Gastroesophageal sphincter (tissue), 4 donors: ENCODE data around the gene ETV3L. TPM values are rescaled to one million over a fixed set of nuclear protein-coding genes. Genes with fewer than 3 reads are reported as not detected.

Experiments used
- ATAC-seq: fragments of 150-250 bp; one replicate; pipeline ENCODE4 v1.9.1; 2016; ENCODE audit warnings: mild to moderate bottlenecking, moderate library complexity
- H3K27ac ChIP-seq, 4 donors: fragments of 200-600 bp; sonication (generic) in 3 of 4; 1 replicate in 3 of 4; 2 replicates in 1 of 4; pipeline ENCODE4 v1.5.1; 2016 to 2019
- H3K27me3 ChIP-seq: fragments of 200-600 bp; sonication (generic); one replicate; pipeline ENCODE4 v1.5.1; 2019
- H3K36me3 ChIP-seq, 2 donors: fragments of 200-600 bp; sonication (generic); one replicate each; pipeline ENCODE4 v1.5.1; 2019; ENCODE audit warnings: control low read depth in 1 of 2
- H3K4me1 ChIP-seq, 3 donors: fragments of 200-600 bp; sonication (generic); 1 replicate in 2 of 3; 2 replicates in 1 of 3; pipeline ENCODE4 v1.5.1; 2016 to 2019; ENCODE audit warnings: control low read depth in 2 of 3
- H3K4me3 ChIP-seq, 2 donors: fragments of 200-600 bp; sonication (generic); one replicate each; pipeline ENCODE4 v1.5.1; 2019; ENCODE audit warnings: mild to moderate bottlenecking in 1 of 2, moderate library complexity in 1 of 2
- H3K9me3 ChIP-seq, 3 donors: fragments of 200-600 bp; sonication (generic); one replicate each; pipeline ENCODE4 v1.5.1; 2017 to 2019; ENCODE audit warnings: control low read depth in 2 of 3
- CTCF ChIP-seq, 4 experiments: fragments of 200-600 bp in 2 of 4; fragments of 450-650 bp in 2 of 4; sonication (generic) in 1 of 4; IDR thresholded peaks; one replicate each; pipeline ENCODE4 v1.5.1; 2017 to 2019; ENCODE audit warnings: antibody characterized with exemption in 4 of 4, mild to moderate bottlenecking in 2 of 4, moderate library complexity in 2 of 4
- EP300 ChIP-seq: sonication (generic); formaldehyde crosslinking; IDR thresholded peaks from one replicate; pipeline ENCODE4 v1.6.1; 2017; ENCODE audit warnings: antibody characterized with exemption, mild to moderate bottlenecking
- POLR2A ChIP-seq, 2 donors: fragments of 450-650 bp; IDR thresholded peaks; one replicate each; pipeline ENCODE4 v1.6.1; 2017; ENCODE audit warnings: antibody characterized with exemption in 2 of 2, mild to moderate bottlenecking in 2 of 2, moderate library complexity in 1 of 2
- POLR2AphosphoS5 ChIP-seq: sonication (generic); formaldehyde crosslinking; IDR thresholded peaks from one replicate; pipeline ENCODE4 v1.6.1; 2017; ENCODE audit warnings: antibody characterized with exemption
- WGBS, 2 donors: methylation state at CpG; one replicate each; pipeline ENCODE4 v1.1.5; 2018; ENCODE audit warnings: low coverage in 1 of 2; 5-methylcytosine and 5-hydroxymethylcytosine counted together
- total RNA-seq, 4 donors: library from RNA; depleted of rRNA; stranded (reverse); fragments of >200 nt; gene quantifications; one replicate each; pipeline ENCODE4 v1.1.0, GENCODE V29; 2016

Gene ETV3L
- total RNA-seq, 4 donors from 2014 or later: not detected

GRCh38 chr1:157137046-157137407 lies 37.4 kb upstream of the ETV3L start:
- TF ChIP-seq POLR2A (IDR thresholded peaks at IDR 0.05) (no peak), POLR2AphosphoS5 (no peak), EP300 (no peak), CTCF (IDR thresholded peaks at IDR 0.05) (no peak)
- peaks cover 2 to 40% of the 10 kb centered on the region in 2 donors for H3K36me3 ChIP-seq
- ATAC-seq: no peak
- no peaks in the 10 kb centered on the region for H3K27me3 ChIP-seq
- peak overlapping the region; percentile 63 to 96 for H3K4me3 ChIP-seq
- H3K9me3 ChIP-seq: no peaks in the 10 kb centered on the region
- WGBS, 2 donors: 10 to 19% methylated on average over 4 of the region's 4 CpGs
- H3K27ac ChIP-seq: peak overlapping the region in 2 of 4 donors; percentile 97 to 98
- H3K4me1 ChIP-seq: peaks cover 3 to 34% (median 11%) of the 10 kb centered on the region in 3 donors

- H3K36me3 ChIP-seq: peaks cover 7 to 49% of the 10 kb centered on the region in 2 donors
- no peak for TF ChIP-seq EP300
- no peak for TF ChIP-seq POLR2AphosphoS5
- no peak for TF ChIP-seq CTCF (IDR thresholded peaks at IDR 0.05)
- TF ChIP-seq POLR2A (IDR thresholded peaks at IDR 0.05): no peak
- no peaks in the 10 kb centered on the region for H3K27me3 ChIP-seq
- H3K9me3 ChIP-seq: no peaks in the 10 kb centered on the region
- WGBS, 2 donors: 39 to 50% methylated on average over 4 of the region's 4 CpGs
- H3K4me3 ChIP-seq: no peak overlapping the region
- no peak overlapping the region for H3K27ac ChIP-seq
- peaks cover 3 to 34% (median 11%) of the 10 kb centered on the region in 3 donors for H3K4me1 ChIP-seq
- no peak for ATAC-seq
These were observed 36.5 kb upstream of the ETV3L start for GRCh38 chr1:157136133-157136532.

GRCh38 chr1:157135646-157136045 lies 36.0 kb upstream of the ETV3L start:
- TF ChIP-seq POLR2AphosphoS5: no peak
- TF ChIP-seq CTCF (IDR thresholded peaks at IDR 0.05): no peak
- no peak for TF ChIP-seq EP300
- TF ChIP-seq POLR2A (IDR thresholded peaks at IDR 0.05): no peak
- Histone ChIP-seq H3K36me3 (peaks cover 9 to 54% of the 10 kb centered on the region in 2 donors), H3K27ac (no peak overlapping the region), H3K4me1 (peaks cover 3 to 34% (median 11%) of the 10 kb centered on the region in 3 donors), H3K4me3 (no peak overlapping the region), H3K9me3 (no peaks in the 10 kb centered on the region), H3K27me3 (no peaks in the 10 kb centered on the region)
- ATAC-seq: no peak
- no CpG with 5 or more reads among the region's 1 CpG for WGBS, 2 donors

- no peak overlapping the region for H3K4me3 ChIP-seq
- peaks cover 3 to 34% (median 11%) of the 10 kb centered on the region in 3 donors for H3K4me1 ChIP-seq
- ATAC-seq: no peak
- TF ChIP-seq EP300 (no peak), CTCF (IDR thresholded peaks at IDR 0.05) (no peak), POLR2A (IDR thresholded peaks at IDR 0.05) (no peak), POLR2AphosphoS5 (no peak)
- H3K27me3 ChIP-seq: no peaks in the 10 kb centered on the region
- H3K9me3 ChIP-seq: no peaks in the 10 kb centered on the region
- H3K36me3 ChIP-seq: peaks cover 9 to 60% of the 10 kb centered on the region in 2 donors
- 76 to 91% methylated on average over 2 of the region's 2 CpGs for WGBS, 2 donors
- no peak overlapping the region for H3K27ac ChIP-seq
These were observed 35.5 kb upstream of the ETV3L start for GRCh38 chr1:157135070-157135469.

GRCh38 chr1:157134442-157134841 lies 34.8 kb upstream of the ETV3L start:
- no peak for TF ChIP-seq CTCF (IDR thresholded peaks at IDR 0.05)
- TF ChIP-seq POLR2AphosphoS5: no peak
- TF ChIP-seq EP300: no peak
- TF ChIP-seq POLR2A (IDR thresholded peaks at IDR 0.05): no peak
- Histone ChIP-seq H3K36me3 (peaks cover 9 to 66% of the 10 kb centered on the region in 2 donors), H3K4me1 (peaks cover 3 to 33% (median 11%) of the 10 kb centered on the region in 3 donors), H3K4me3 (no peak overlapping the region), H3K9me3 (no peaks in the 10 kb centered on the region), H3K27me3 (no peaks in the 10 kb centered on the region), H3K27ac (no peak overlapping the region)
- ATAC-seq: no peak
- WGBS, 2 donors: 100% methylated on average over 3 of the region's 4 CpGs; no CpG with 5 or more reads in 1 of the 2 donors
